ENCODE data around the gene SCRN1.

The SCRN1 gene

GRCh38 chr7:30003098-30003497 is 13.5 kb upstream of the SCRN1 start:
- DNase-seq: no peak

GRCh38 chr7:30001998-30002397 is 12.4 kb upstream of the SCRN1 start:
- DNase-seq: no peak

- no peak for DNase-seq
Measured at GRCh38 chr7:29998489-29998888, 8.9 kb upstream of the SCRN1 start.

GRCh38 chr7:29996321-29996720 is 6.7 kb upstream of the SCRN1 start:
- no peak for DNase-seq

GRCh38 chr7:29995652-29996051 is 6.1 kb upstream of the SCRN1 start:
- no peak for DNase-seq

- DNase-seq: no peak
Measured at GRCh38 chr7:29993140-29993539, 3.5 kb upstream of the SCRN1 start.

- no peak for DNase-seq
Measured at GRCh38 chr7:29991937-29992336, 2.3 kb upstream of the SCRN1 start.

- no peak for DNase-seq
Measured at GRCh38 chr7:29990931-29991330, 1.3 kb upstream of the SCRN1 start.

GRCh38 chr7:29988424-29989256 is 961 bp downstream of the SCRN1 start:
- DNase-seq: peak in 1 of 4 experiments; percentile 10

GRCh38 chr7:29987811-29988317 is 1.7 kb downstream of the SCRN1 start:
- no peak for DNase-seq

GRCh38 chr7:29987083-29987482 is 2.5 kb downstream of the SCRN1 start:
- DNase-seq: no peak

GRCh38 chr7:29980151-29980550 is 9.4 kb downstream of the SCRN1 start:
- DNase-seq: no peak

- no peak for DNase-seq
Measured at GRCh38 chr7:29977886-29978651, 11.5 kb downstream of the SCRN1 start.

- no peak for DNase-seq
Measured at GRCh38 chr7:29976673-29977415, 12.8 kb downstream of the SCRN1 start.

GRCh38 chr7:29976266-29976665 is 13.3 kb downstream of the SCRN1 start:
- no peak for DNase-seq

GRCh38 chr7:29975561-29975960 is 14.0 kb downstream of the SCRN1 start:
- no peak for DNase-seq

- DNase-seq: no peak
Measured at GRCh38 chr7:29974286-29974685, 15.3 kb downstream of the SCRN1 start.

GRCh38 chr7:29972315-29972669 is 17.3 kb downstream of the SCRN1 start:
- DNase-seq: no peak

GRCh38 chr7:29971566-29972314 is 17.9 kb downstream of the SCRN1 start:
- no peak for DNase-seq

- DNase-seq: no peak
Measured at GRCh38 chr7:29970158-29970557, 19.4 kb downstream of the SCRN1 start.

GRCh38 chr7:29969738-29970137 is 19.9 kb downstream of the SCRN1 start:
- DNase-seq: no peak

GRCh38 chr7:29968683-29969395 is 20.8 kb downstream of the SCRN1 start:
- no peak for DNase-seq

All from activated CD4-positive, CD25-positive, alpha-beta regulatory T cell (primary cell).